ENCODE data around the gene NRG3.

NRG3 gene

DNA sequence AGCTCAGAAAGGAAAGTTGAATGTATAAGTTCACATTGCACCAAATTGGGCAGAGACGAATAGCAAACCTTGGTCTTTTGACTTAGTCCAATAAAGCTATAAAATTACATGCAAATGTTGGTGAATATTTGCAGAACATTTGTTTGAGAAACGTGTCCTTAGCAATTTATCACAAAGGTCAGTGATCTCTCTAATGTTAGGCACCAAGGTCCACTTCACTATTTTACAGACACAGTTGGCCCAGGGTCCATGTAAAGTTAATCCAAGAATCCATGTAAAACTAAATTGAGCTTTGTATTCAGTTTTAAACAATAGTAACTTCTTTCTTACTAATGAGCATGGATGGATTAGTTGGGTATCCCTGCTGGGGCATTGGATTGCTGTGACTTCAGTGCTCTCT lies 617.7 kb downstream of the NRG3 start:
- DNase-seq (ENCODE audit: low spot score), result no peak

DNA sequence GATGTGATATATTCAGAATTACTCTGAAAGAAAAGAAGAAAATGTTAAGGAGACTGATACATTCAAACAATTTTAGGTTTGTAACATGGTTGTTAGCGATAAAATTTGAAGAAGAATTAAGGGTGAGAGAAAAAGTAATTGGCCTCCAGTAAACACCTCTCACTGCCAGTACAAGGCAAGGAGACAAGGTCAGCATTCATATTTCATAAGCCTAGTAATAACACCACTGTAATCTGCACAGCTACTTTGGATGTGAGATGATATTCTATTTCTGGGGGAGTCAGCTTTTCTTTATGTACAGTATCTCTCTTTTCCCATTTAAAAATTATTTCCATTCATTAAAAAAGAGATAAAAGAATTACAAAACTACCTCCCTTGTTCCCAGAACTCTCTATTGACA lies 621.1 kb downstream of the NRG3 start:
- no peak for DNase-seq (ENCODE audit: low spot score)

DNA sequence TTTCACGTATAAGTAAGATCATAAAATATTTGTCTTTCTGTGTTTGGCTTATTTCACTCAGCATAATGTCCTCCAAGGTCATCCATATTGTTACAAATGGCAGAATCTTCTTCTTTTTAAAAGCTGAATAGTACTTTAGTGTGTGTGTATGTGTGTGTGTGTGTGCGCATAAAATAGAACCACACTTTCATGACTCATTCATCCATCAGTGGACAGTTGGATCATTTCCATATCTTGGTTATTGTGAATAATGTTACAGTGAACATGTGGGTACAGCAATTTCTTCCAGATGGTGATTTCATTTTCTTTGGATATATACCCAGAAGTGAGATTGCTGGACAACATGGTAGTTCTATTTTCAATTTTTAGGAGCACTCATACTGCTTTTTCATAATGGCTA lies 622.4 kb downstream of the NRG3 start:
- DNase-seq (ENCODE audit: low spot score), result no peak

DNA sequence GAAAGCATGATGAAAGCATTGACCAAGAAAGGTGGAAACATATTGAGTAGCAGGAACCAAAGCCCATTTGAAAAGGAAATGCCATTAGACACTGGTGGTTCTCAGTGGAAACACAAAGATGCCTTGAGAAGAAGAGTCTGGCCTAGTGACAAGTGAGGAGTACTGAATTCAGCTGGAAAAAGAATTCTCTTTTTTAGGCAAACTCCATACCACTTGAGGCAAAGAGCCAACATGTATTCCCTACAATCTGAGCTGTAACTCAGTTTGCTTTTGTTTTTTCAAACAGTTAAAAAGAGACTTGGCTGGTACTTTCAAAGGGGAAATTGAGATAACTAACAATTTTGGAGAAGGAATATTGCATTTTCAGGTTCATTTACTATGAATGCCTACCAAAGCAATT lies 624.0 kb downstream of the NRG3 start:
- DNase-seq (ENCODE audit: low spot score), result no peak

DNA sequence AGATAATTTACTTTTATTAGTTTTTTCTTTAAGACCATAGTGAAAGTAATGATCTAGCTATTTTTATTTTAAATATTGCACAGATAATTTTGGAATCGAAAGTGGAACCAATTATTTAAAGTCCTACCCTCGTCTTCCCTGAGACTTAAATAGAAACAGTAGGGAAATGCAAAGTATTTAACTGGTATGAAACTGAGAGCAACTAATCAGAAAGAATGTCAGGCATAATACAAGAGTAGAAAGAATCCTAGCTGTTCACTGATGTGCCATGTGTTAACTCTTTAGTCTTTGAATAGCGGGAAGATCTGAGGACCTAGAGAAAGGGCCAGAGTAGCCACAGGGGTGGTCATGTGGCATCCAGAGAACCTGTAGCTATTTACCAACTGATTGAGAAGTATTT lies 630.0 kb downstream of the NRG3 start:
- no peak for DNase-seq (ENCODE audit: low spot score)

DNA sequence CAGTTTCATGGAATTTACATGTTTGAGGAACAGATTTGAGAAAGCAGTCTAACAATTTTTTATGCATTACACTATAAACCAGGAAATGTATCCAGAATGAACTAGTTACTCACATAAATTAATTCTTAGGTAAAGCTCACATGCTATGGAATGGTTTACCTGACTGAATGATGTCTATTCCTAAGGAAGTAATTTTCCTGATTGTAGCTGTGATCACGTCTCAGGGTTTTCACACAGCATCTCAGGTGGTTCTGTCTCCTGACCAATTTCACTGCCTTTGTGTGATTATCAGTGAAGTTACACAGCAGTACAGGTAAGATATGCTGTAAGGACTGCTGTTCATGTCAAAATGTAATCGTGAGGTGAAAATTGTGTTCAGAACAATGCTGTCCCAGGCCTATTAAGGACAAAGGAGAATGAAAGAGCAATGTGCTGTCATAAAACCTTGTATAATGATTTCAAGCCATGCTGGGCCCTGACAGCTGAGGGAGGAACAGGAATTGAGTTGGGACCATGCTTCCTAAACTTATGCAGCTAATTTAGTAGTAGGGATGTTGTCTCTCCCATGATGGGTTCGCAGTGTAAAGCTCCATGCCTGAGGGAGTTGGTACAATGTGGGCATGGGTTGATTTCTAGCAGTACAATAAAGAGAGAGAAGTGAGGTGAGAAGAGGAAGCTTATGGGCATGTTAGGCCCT lies 631.8 kb downstream of the NRG3 start:
- DNase-seq (ENCODE audit: low spot score), result no peak

DNA sequence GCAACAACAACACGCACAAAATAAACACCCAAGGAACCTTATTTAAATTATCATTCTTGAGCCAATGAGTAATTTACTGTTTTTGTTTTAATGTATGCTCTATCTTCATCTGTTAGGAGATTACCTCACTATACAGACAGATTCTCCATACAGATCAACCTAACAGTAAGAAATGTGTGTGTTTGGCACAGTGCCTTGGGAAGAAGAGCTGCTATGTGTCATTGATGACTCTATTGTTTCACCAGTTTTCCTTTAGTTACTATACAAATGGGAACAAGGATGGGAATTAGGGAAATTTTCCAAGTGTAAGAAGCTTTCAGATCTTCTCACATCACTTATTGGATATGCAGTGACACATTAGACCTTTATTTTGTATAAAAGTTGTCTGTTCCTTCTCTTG lies 640.3 kb downstream of the NRG3 start:
- no peak for DNase-seq (ENCODE audit: low spot score)

DNA sequence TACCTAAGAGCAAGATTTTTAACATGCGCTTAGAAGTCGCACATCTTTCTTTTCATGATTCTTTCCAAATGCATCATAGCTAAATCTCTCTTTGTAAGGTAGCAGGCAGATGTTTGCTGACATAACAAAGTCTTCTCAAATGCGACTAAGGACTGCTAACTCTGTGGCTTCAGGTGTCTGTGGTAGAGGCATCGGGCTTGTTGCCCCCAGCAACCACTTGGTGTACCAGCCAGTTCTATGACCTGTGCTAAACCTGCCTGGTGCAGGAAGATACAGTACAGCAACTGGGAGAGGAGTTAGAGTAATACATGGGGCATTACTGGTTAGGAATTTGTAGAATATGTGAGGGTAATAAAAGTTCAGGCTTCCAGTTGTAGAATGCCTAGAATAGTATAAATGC lies 654.1 kb downstream of the NRG3 start:
- DNase-seq (ENCODE audit: low spot score), result no peak

DNA sequence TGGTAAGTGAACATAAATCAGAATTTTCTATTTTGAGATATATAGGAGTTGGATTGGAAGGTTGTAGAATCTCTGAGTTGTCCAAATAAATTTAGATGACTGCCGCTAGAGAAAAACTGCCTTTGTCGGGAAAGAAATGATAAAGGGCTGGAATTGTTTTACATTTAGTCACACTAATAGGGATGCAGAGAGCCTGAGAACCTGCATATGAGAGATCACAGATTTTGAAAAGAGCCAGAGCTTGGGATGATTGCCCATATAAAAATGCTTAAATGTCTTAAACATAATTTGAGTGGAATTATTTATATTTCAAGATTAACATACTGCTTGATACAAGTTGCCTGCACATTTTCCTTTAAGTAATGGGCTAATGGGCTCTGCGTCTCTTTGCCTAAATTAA lies 660.5 kb downstream of the NRG3 start:
- DNase-seq (ENCODE audit: low spot score), result no peak

DNA sequence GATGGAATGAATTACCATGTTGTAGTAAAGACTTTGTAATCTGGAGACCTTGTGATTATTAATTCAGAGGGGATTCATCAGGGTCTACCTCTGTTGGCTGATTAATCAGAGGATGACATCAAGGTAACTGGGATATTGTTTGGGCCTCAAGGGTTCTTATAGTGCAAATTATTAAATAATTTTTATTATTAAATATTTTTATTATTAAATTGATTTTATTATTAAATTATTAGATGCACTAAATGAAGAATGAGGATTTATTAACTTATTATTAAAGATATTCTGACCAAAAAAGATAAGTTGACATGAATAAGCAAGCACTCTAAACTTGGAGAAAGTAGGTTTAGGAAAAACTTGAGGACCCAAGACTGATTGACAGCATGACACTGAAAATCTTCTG lies 661.7 kb downstream of the NRG3 start:
- no peak for DNase-seq (ENCODE audit: low spot score)

DNA sequence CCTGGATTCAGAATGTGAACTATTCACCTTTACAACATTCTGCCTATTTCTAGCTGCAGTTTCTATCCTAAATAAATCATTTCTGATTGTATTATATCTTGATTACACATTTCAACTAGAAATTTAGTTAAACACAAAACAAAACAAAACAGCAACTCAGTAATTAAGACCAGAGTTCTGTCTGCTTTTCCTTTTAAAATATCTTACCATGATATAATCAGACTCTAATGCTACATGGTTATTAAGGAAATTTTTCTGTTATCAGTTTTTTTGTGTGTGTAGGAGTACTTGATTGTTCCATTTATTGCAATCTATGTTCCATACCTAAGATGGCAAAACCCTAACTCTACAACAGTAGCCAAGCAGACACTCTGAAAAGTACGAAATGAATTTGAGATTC lies 663.3 kb downstream of the NRG3 start:
- DNase-seq (ENCODE audit: low spot score), result no peak

DNA sequence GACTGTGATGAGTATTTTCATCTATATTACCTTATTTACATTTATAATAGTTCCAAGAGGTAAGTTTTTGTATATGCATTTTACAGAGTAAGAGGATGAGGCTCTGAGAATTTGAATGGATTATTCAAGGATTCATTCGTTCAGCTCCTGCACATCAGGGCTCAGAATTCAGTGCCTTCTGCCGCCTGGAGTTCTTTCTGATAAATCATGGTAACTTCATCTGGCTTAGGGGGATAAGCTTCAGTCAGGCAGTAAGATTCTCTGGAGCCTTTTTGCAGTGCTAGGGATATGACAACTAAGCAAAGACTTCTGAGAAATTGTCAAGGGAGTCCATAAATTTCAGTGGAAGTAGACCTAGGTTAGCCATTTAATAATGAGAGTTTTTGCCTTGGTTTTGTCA lies 668.6 kb downstream of the NRG3 start:
- DNase-seq (ENCODE audit: low spot score), result no peak

DNA sequence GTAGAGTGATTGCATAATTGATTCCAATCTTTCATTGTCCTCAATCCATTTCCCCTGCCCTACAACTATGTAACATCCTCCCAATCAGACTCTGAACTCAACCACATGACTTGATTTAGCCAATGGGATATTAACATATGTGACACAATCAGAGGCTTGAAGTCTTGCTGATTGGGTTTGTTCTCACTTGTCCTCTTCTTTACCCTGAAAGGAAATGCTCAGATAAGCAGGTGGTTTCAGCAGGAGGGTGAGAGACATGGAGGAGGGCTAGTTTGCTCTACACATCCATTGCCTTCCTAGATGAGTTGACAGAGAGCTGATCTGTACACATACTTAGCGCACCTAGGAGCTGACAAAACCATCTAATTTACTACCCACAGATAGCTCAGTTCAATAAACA lies 669.4 kb downstream of the NRG3 start:
- DNase-seq (ENCODE audit: low spot score), result no peak

DNA sequence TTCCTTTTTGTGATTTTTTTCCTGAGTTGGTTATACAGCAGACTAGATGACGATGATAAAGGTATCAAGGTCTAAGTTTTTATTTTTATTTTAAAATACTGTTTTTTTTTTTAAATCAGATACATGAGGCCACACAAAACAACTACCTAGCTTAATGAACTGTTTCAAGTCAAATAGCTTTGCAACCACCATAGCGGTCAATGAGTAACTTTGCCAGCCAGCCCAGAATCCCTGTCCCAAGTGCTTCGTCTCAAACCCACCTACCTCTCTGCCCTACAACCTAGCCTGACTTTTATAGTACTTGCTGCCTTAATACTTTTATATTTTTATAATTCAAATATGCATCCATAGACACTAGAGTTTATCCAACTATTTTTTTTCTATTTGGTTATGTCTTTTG lies 676.5 kb downstream of the NRG3 start:
- no peak for DNase-seq (ENCODE audit: low spot score)

DNA sequence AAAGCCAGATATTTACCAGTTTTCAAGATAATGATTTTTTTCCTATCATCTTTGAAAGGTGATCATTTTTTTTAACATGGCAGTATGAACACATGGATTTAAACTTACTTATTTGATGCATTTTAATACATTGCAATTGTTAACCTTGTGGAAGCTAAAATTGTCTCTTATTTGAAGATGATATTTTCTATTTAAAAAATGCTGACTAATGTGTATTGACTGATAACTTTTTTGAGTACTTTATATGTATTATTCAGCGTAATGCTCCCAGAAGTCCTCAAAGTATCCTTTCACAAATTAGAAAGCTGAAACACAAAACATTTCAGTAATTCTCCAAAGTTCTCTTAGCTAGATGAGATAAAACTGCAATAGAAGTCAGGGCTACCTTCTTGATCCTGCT lies 677.3 kb downstream of the NRG3 start:
- DNase-seq (ENCODE audit: low spot score), result no peak

DNA sequence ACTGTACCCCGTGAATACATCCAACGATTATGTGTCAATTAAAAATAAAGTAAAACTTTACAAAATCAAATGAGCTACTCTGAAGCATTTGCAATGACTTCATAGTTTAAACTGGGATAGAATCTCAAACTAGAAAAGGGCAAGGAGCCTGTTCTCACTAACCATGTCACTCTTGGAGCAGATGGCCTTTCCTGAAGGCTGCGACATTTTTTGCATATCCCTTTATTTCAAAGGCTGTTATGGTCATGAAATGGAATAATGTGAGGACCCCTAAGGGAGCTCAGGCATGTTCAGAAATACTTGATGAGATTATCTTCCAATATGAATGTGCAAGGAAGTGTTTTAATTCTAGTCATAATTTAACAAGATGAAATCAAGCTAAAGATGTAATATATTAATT lies 679.4 kb downstream of the NRG3 start:
- DNase-seq (ENCODE audit: low spot score), result no peak

DNA sequence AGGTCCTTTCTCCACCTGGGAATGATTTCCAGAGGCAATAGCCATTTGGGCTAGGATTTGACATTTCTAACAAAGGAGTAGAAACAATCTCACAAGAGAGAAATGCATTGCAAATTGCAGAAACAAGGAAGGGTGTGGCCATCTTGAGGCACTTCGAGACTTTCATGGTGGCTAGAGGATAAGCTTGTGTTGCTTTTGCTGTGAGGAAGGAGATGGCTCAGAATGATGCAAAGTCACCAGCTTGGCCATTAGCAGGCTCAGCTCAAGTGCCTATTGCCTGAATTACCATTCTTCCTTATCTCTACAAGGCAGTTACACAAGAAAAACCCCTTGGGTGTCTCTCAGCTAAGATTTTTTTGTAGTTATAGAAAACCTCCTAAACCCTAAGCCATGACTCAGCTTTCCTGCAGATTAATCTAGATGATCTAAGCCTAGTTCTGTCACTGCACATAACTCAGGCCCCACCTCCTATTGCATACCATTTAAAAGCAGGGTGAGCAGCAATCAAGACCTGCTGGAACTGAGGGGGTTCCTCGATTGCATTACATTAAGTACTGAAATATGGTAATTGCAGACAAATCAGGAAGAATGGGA lies 683.1 kb downstream of the NRG3 start:
- DNase-seq (ENCODE audit: low spot score), result no peak

DNA sequence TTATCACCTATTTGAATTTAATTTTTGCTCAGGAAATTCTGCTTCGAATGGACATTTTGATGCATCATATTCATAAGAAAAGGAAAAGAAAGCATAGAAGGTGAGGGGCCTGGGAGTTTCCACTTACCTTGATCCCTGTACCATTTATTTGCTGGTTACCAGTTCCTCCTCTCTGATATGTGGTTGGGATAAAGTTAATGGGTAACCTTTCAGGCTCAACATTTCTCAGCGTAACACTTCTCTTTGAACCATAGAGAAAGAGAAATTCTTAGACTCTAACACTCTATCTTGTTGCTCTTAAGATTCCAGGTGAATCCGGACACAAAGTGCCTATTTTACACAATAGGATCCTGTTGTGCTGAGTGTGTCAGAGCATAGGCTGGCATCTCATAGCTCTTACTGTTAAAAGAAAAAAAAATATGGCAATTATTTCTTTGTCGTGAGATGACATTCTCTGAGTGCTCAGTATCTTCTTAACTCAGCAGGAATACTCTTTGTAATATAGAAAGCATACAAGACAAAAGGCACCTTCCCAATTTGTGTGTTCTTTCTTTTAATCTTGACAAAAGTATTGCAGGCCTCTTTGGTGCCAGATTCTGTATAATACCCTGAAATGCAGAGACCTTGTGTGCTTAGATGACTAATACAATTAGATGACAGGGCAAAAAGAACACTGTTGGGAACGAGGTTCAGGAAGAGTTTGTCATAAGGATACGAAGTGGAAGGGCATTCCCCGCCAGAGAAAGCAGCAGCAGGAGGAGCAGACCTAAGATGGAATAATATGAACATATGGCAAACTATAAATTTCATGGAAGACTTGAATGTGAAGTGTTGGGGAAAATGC lies 689.6 kb downstream of the NRG3 start:
- DNase-seq (ENCODE audit: low spot score), result no peak

DNA sequence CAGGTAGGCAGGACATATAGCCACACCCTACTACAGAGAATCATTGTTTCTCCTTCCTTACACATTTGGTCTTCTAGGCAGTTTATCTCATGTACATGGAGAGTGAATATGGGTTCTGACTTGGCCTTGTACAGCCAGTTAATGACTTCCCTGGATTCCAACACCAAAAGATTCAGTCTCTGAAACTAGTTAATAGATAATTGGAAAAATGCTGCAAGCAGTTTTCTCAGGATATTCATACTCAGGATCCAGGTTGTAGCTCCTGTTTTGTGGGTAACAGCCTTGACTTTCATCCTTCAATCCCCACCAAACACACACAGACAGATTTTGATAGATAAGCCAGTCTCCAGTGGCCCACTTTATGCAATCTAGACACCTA lies 690.2 kb downstream of the NRG3 start:
- no peak for DNase-seq (ENCODE audit: low spot score)

DNA sequence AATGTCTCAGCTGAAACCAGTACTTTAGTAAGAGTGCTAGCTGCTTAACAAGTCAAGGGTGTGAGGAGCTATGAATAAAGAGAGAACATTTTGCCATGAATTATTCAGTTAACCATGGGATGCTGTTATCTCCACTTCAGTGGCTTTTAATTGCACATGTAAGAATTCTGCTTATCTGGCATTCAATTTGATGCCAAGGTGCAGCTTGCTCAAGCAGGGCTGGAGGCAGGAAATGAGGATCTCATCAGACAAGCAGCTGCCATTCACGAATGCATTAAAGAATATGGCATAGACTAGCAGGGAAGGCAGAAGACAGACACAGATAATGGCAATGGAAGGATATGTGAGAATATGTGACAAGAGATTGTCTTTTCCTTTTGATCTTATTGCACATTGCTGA lies 697.8 kb downstream of the NRG3 start:
- DNase-seq (ENCODE audit: low spot score), result no peak

DNA sequence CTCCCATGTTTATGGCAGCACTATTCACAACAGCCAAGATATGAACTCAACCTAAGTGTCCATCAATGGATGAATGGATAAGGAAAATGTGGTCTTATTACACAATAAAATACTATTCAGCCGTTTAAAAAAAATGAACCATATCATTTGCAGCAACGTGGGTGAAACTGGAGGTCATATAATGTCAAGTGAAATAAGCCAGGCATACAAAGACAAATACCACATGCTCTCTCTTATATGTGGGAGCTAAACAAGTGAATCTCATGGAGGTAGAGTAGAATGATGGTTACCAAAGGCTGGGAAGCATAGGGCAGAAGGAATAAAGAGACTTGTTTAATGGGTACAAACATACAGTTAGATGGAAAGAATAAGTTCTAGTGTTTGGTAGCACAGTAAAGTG lies 699.1 kb downstream of the NRG3 start:
- DNase-seq (ENCODE audit: low spot score), result no peak

DNA sequence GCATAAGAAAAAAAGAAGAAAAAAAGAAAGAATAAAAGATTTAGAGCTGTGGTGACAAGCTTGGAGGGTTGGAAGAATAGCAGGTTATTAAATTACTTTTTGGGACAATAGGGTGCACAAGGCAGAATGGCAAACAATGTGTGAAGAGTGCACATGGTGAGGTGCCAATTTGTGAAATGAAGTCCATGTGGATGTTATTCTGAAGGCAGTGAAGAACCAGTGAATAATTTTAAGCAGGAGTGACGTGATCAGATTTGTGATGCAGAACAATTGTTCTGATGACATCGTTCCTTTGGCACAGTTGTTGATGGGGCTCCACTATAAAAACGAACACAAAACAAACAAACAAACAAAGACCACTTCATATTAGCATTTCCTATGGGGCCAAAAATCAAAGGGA lies 700.3 kb downstream of the NRG3 start:
- DNase-seq (ENCODE audit: low spot score), result no peak

DNA sequence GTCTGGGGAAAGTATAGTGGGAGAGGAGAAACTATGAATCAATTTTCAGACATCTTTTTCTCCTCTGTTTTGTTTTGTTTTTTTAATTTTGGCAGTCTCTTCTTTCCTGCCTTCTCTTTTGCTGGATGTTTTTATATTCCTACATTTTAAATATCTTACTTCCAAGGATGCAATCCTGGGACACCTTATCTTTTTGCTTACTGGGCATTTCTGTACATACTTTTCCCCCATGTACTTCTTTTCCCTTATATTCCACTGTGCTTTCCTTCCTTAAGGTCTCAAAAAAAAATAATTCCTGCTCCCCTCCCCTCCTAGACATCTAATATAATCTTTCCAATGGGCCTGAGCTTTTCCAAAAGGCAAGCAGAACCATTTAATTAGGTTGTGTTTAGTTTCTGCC lies 701.1 kb downstream of the NRG3 start:
- DNase-seq (ENCODE audit: low spot score), result no peak

DNA sequence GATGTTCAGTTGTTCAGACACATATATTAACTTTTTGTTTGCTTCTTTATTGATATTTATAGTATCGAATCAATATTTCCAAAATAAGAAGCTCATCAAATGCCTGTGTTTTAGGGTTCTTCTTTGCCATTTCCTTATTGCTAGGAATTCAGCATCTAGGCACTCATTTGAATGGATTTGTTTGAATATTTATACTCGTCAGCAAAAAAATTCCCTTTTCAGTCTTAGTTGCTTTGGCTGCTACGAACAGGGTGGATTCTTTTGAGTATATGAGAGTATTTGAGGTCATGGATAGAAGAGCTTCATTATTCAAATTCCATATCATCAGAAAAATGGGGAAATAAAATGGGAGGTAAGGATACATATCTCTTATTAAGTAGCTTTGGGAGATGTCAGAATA lies 706.9 kb downstream of the NRG3 start:
- DNase-seq (ENCODE audit: low spot score), result no peak
